Esophagus muscularis mucosa (tissue), 4 donors: Measurements from ENCODE around the gene NGDN. TPM values are rescaled to one million over a fixed set of nuclear protein-coding genes. Genes with fewer than 3 reads are reported as not detected.
"Not testable (repeated sequence)": the region's sequence is repeated elsewhere in the genome, so short reads cannot be mapped to it uniquely, and the experiment has no call there.

ENCODE experiments used
- DNase-seq: peaks from one replicate; pipeline ENCODE4 v3.0.0-alpha.2; 2017; ENCODE audit errors: extremely low spot score
- H3K27ac ChIP-seq, 4 donors: fragments of 200-600 bp; sonication (generic); replicated peaks in 1 of 4; 1 replicate in 3 of 4; 2 replicates in 1 of 4; pipeline ENCODE4 v1.5.1; 2016 to 2019; ENCODE audit warnings: mild to moderate bottlenecking in 1 of 4
- H3K27me3 ChIP-seq, 4 donors: fragments of 200-600 bp; sonication (generic); one replicate each; pipeline versions ENCODE4 v1.5.1 to v1.6.0; 2016 to 2019
- H3K36me3 ChIP-seq, 4 donors: fragments of 200-600 bp; sonication (generic); one replicate each; pipeline ENCODE4 v1.5.1; 2016 to 2019
- H3K4me1 ChIP-seq, 4 donors: fragments of 200-600 bp; sonication (generic); one replicate each; pipeline ENCODE4 v1.5.1; 2016 to 2019
- H3K4me3 ChIP-seq, 4 donors: fragments of 200-600 bp; sonication (generic); 1 replicate in 2 of 4; 2 replicates in 2 of 4; pipeline ENCODE4 v1.5.1; 2016 to 2019; ENCODE audit warnings: mild to moderate bottlenecking in 4 of 4, moderate library complexity in 1 of 4
- H3K9me3 ChIP-seq, 4 donors: fragments of 200-600 bp; sonication (generic); 1 replicate in 3 of 4; 2 replicates in 1 of 4; pipeline ENCODE4 v1.5.1; 2016 to 2019
- EP300 ChIP-seq: sonication (generic); formaldehyde crosslinking; IDR thresholded peaks from one replicate; pipeline ENCODE4 v1.6.1; 2017; ENCODE audit warnings: antibody characterized with exemption
- POLR2A ChIP-seq: fragments of 450-650 bp; IDR thresholded peaks from one replicate; pipeline ENCODE4 v1.6.1; 2017; ENCODE audit warnings: antibody characterized with exemption, moderate library complexity, mild to moderate bottlenecking, low read depth
- POLR2AphosphoS5 ChIP-seq, 2 donors: sonication (generic); formaldehyde crosslinking; IDR thresholded peaks; one replicate each; pipeline ENCODE4 v1.6.1; 2017; ENCODE audit warnings: antibody characterized with exemption in 2 of 2
- WGBS: methylation state at CpG from one replicate; pipeline ENCODE4 v1.1.5; 2018; 5-methylcytosine and 5-hydroxymethylcytosine counted together
- intact Hi-C: fragments of 100-400 bp; cut with DNase I; formaldehyde crosslinking; loops from one replicate; pipeline ENCODE4 v1.15.1; 2023
- total RNA-seq, 4 donors: library from RNA; depleted of rRNA; stranded (reverse); fragments of >200 nt; gene quantifications; one replicate each; pipeline versions ENCODE4 v1.1.0 to v1.2.1, GENCODE V29; 2016
- TF ChIP-seq, protein P1 (sequence below), 3 experiments: fragments of 200-600 bp in 2 of 3; fragments of 450-650 bp in 1 of 3; sonication (generic) in 2 of 3; IDR thresholded peaks; one replicate each; pipeline ENCODE4 v1.5.1; 2017 to 2019; ENCODE audit warnings: antibody characterized with exemption in 3 of 3, mild to moderate bottlenecking in 2 of 3, moderate library complexity in 1 of 3

NGDN gene, protein sequence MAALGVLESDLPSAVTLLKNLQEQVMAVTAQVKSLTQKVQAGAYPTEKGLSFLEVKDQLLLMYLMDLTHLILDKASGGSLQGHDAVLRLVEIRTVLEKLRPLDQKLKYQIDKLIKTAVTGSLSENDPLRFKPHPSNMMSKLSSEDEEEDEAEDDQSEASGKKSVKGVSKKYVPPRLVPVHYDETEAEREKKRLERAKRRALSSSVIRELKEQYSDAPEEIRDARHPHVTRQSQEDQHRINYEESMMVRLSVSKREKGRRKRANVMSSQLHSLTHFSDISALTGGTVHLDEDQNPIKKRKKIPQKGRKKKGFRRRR
- total RNA-seq, result 10 to 100 TPM; 21.6 to 43.2 (median 34.0) TPM

DNA sequence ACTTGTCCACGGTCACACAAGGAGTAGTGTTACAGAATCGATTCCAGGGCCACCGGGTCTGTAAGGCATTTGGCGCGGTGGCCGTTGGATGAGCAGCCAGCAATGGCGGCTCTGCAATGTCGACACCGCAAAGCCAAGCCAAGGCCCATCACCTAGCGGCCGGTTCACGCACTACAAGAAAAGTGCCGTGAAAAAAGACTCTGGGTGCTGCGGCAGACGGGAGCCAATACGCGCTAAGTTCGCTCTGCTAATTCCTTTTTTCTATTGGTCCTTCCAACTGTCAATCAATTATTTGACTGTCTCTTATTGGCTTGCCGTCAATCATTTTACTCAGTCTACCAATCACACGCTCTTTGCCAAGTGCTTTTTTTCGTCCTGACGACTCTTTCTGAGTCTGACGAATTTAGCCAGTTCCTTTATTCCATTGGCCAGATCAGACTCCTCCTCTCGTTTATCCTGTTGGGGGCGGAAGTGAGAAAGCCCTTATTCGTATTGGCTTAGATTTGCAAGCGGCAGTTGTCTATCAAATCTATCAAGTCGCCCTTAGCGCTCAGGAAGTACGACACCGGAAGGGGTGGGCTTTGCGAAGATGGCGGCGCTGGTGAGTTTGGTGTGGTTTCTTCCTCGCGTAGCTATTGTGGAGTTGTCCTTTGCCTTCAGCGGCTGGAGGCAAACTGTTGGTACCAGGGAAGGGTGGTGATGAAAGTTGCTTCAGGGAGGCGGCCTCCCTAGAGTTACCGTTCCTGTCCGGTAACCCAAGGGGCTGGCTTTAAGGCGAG lies at the start of gene NGDN:
Gene NGDN, plus strand, starts transcription at position 577 of the 779 bp plus-strand sequence. Its CDS starts 13 bp downstream, at position 590.
- WGBS, result 3% methylated on average over 35 of the region's 41 CpGs
- Histone ChIP-seq H3K4me3 (peak within 1 kb of the TSS; percentile 71 to 95 (median 92)), H3K9me3 (no peaks in the 10 kb centered on the region), H3K27ac (peak within 1 kb of the TSS; percentile 80 to 87 (median 86)), H3K36me3 (peaks cover 30 to 37% (median 35%) of the 10 kb centered on the region in 4 donors), H3K4me1 (peaks cover 6 to 12% (median 9%) of the 10 kb centered on the region in 4 donors), H3K27me3 (no peaks in the 10 kb centered on the region)
- intact Hi-C loops, result loop anchor here (5.0 kb wide), 1 partner anchor 142 kb away; no protein-coding TSS in a partner anchor
- peak; percentile 99 for DNase-seq
- TF ChIP-seq POLR2AphosphoS5 (IDR thresholded peaks at IDR 0.05) (peak; percentile 88 to 92), POLR2A (peak; percentile 31), EP300 (no peak)
- TF ChIP-seq, protein P1, sequence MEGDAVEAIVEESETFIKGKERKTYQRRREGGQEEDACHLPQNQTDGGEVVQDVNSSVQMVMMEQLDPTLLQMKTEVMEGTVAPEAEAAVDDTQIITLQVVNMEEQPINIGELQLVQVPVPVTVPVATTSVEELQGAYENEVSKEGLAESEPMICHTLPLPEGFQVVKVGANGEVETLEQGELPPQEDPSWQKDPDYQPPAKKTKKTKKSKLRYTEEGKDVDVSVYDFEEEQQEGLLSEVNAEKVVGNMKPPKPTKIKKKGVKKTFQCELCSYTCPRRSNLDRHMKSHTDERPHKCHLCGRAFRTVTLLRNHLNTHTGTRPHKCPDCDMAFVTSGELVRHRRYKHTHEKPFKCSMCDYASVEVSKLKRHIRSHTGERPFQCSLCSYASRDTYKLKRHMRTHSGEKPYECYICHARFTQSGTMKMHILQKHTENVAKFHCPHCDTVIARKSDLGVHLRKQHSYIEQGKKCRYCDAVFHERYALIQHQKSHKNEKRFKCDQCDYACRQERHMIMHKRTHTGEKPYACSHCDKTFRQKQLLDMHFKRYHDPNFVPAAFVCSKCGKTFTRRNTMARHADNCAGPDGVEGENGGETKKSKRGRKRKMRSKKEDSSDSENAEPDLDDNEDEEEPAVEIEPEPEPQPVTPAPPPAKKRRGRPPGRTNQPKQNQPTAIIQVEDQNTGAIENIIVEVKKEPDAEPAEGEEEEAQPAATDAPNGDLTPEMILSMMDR (IDR thresholded peaks at IDR 0.05), result peak; percentile 73 to 88 (median 86)

DNA sequence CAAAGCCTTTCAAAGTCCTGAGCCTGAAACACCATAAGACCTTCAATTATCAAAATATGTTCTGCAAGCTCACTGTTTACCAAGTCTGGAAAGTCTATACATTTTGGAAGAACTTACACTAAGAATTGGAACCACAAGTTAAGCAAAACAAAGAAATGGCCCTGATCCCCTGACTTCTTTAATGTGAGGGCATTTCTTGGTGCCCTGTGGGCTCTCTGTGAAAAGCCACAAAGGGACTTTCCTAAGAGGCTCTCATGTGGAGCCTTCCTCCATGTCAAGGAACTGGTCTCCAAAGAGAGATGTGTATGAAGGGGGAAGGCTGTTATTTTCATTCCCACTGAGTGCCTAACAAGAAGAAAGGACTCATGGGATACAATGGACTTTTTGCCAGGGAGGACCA lies 47.9 kb upstream of the NGDN start:
- H3K9me3 ChIP-seq, result no peaks in the 10 kb centered on the region
- intact Hi-C loops, result no loop called here
- H3K4me3 ChIP-seq, result no peak overlapping the region
- H3K27ac ChIP-seq, result no peak overlapping the region
- DNase-seq, result no peak
- TF ChIP-seq POLR2AphosphoS5 (IDR thresholded peaks at IDR 0.05), result no peak
- no peak for TF ChIP-seq POLR2A
- no peak for TF ChIP-seq EP300
- TF ChIP-seq, protein P1 (IDR thresholded peaks at IDR 0.05), result no peak
- peaks cover 0 to 62% (median 0%) of the 10 kb centered on the region in 4 donors for H3K36me3 ChIP-seq
- H3K27me3 ChIP-seq, result no peaks in the 10 kb centered on the region
- H3K4me1 ChIP-seq, result no peaks in the 10 kb centered on the region

DNA sequence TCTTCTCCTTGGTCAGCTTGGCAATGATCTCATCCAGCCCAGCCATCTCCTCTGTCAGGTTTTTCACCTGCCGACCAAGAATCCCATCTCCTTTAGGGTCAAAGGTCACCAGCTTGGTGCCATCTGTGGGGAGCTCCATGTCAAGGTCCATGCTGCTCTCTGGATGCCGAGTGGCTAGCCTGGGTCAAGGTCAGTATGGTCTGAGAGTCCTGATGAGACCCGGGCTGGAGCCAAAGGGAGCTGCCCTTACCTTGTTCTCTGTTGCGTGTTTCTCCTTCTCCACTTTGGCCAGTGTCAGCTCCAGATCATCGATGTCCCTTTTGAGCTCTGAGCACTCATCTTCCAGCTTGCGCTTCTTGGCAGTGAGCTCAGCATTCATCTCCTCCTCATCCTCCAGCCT lies 45.8 kb upstream of the NGDN start:
- WGBS, result 81% methylated on average over 6 of the region's 6 CpGs
- intact Hi-C loops, result no loop called here
- Histone ChIP-seq H3K27ac (no peak overlapping the region), H3K4me1 (no peaks in the 10 kb centered on the region), H3K27me3 (no peaks in the 10 kb centered on the region), H3K36me3 (peaks cover 0 to 42% (median 0%) of the 10 kb centered on the region in 4 donors), H3K9me3 (no peaks in the 10 kb centered on the region), H3K4me3 (no peak overlapping the region)
- DNase-seq, result no peak
- TF ChIP-seq POLR2AphosphoS5 (IDR thresholded peaks at IDR 0.05) (no peak), EP300 (no peak), POLR2A (no peak)
- TF ChIP-seq, protein P1 (IDR thresholded peaks at IDR 0.05), result no peak

DNA sequence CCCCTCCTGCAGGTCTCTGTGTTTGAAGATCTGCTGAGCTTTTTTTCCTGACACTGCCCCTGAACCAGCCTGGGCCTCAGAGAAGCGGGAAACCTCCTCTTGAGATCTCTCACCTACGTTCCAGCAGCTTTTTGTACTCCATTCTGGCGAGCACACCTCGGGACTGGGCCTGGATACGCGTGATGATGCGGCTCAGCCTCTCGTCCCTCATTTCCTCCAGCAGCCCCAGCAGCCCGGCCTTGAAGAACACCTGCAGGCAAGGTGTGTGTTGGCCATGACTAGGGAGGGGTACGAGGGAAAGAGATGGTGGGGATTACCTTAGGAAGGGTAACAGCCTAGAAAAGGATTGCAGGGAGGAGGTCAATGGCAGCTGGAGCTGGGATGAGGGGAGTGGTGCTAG lies 44.3 kb upstream of the NGDN start:
- Histone ChIP-seq H3K27me3 (no peaks in the 10 kb centered on the region), H3K4me1 (no peaks in the 10 kb centered on the region), H3K27ac (no peak overlapping the region), H3K9me3 (no peaks in the 10 kb centered on the region), H3K36me3 (peaks cover 0 to 30% (median 0%) of the 10 kb centered on the region in 4 donors), H3K4me3 (no peak overlapping the region)
- intact Hi-C loops, result no loop called here
- WGBS, result 80% methylated on average over 10 of the region's 10 CpGs
- TF ChIP-seq, protein P1 (IDR thresholded peaks at IDR 0.05), result no peak
- TF ChIP-seq POLR2A (no peak), EP300 (no peak), POLR2AphosphoS5 (IDR thresholded peaks at IDR 0.05) (no peak)
- DNase-seq, result no peak

DNA sequence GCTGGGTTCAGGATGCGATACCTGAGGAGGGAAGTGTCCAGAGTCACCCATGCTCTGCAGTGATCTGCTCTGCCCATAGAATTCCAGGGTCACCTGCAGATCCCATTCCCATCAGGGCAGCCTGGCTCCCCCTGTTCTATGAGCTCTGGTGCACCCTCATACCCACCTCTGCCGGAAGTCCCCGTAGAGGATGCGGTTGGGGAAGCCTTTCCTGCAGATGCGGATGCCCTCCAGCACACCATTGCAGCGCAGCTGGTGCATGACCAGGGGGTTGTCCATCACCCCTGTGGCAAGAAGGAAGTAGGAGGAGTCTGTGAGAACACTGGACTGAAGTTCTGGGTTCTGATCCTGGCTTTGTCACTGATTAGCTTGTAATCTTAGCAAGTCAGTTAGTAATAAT lies 43.7 kb upstream of the NGDN start:
- peaks cover 0 to 24% (median 0%) of the 10 kb centered on the region in 4 donors for H3K36me3 ChIP-seq
- 100% methylated on average over 1 of the region's 6 CpGs for WGBS
- H3K27me3 ChIP-seq, DNase-seq, H3K4me3 ChIP-seq, H3K27ac ChIP-seq, intact Hi-C loops, H3K4me1 ChIP-seq, H3K9me3 ChIP-seq: not testable (repeated sequence)
